ENCODE measurements around the gene RASGRF2. TPM values are rescaled to one million over a fixed set of nuclear protein-coding genes. Genes with fewer than 3 reads are reported as not detected.

Gene RASGRF2
- total RNA-seq, 4 donors from 2014 or later = 3.3 to 26.4 (median 12.3) TPM

- peak overlapping the region; percentile 23 to 73 for H3K27ac ChIP-seq
- no peaks in the 10 kb centered on the region for H3K27me3 ChIP-seq
- peak; percentile 46 to 47 for DNase-seq
- no peak for TF ChIP-seq CTCF (IDR thresholded peaks at IDR 0.05)
- no peak for TF ChIP-seq POLR2A (IDR thresholded peaks at IDR 0.05)
- no peaks in the 10 kb centered on the region for H3K9me3 ChIP-seq
- H3K36me3 ChIP-seq = no peaks in the 10 kb centered on the region
- peaks cover 11 to 12% of the 10 kb centered on the region in 2 donors for H3K4me1 ChIP-seq
- no peak overlapping the region for H3K4me3 ChIP-seq
- intact Hi-C loops (cut with DNase I; ENCODE audit: low total_unique reads) = no loop called here
These were observed 275.3 kb downstream of the RASGRF2 start for GRCh38 chr5:81235287-81236072.

GRCh38 chr5:81238460-81238859 is 278.3 kb downstream of the RASGRF2 start:
- no peaks in the 10 kb centered on the region for H3K9me3 ChIP-seq
- DNase-seq = no peak
- peaks cover 6 to 11% of the 10 kb centered on the region in 2 donors for H3K4me1 ChIP-seq
- no peaks in the 10 kb centered on the region for H3K36me3 ChIP-seq
- TF ChIP-seq POLR2A (IDR thresholded peaks at IDR 0.05) = no peak
- intact Hi-C loops (cut with DNase I; ENCODE audit: low total_unique reads) = no loop called here
- no peak overlapping the region for H3K4me3 ChIP-seq
- no peaks in the 10 kb centered on the region for H3K27me3 ChIP-seq
- no peak overlapping the region for H3K27ac ChIP-seq

- Histone ChIP-seq H3K9me3 (no peaks in the 10 kb centered on the region), H3K4me1 (peaks cover 3 to 5% of the 10 kb centered on the region in 2 donors), H3K4me3 (no peak overlapping the region), H3K27me3 (no peaks in the 10 kb centered on the region), H3K36me3 (no peaks in the 10 kb centered on the region), H3K27ac (no peak overlapping the region)
- intact Hi-C loops (cut with DNase I; ENCODE audit: low total_unique reads) = no loop called here
- no peak for DNase-seq
- TF ChIP-seq CTCF (IDR thresholded peaks at IDR 0.05) (no peak), POLR2A (IDR thresholded peaks at IDR 0.05) (no peak)
These were observed 279.4 kb downstream of the RASGRF2 start for GRCh38 chr5:81239613-81240012.

GRCh38 chr5:81241001-81241400 is 280.8 kb downstream of the RASGRF2 start:
- no peak for DNase-seq
- no peaks in the 10 kb centered on the region for H3K27me3 ChIP-seq
- H3K9me3 ChIP-seq = no peaks in the 10 kb centered on the region
- TF ChIP-seq CTCF (IDR thresholded peaks at IDR 0.05) = no peak
- TF ChIP-seq POLR2A (IDR thresholded peaks at IDR 0.05) = no peak
- H3K36me3 ChIP-seq = no peaks in the 10 kb centered on the region
- no peaks in the 10 kb centered on the region for H3K4me1 ChIP-seq
- H3K4me3 ChIP-seq = no peak overlapping the region
- intact Hi-C loops (cut with DNase I; ENCODE audit: low total_unique reads) = no loop called here
- H3K27ac ChIP-seq = no peak overlapping the region

GRCh38 chr5:81241961-81242648 is 281.9 kb downstream of the RASGRF2 start:
- Histone ChIP-seq H3K4me3 (no peak overlapping the region), H3K9me3 (no peaks in the 10 kb centered on the region), H3K4me1 (no peaks in the 10 kb centered on the region), H3K36me3 (no peaks in the 10 kb centered on the region), H3K27me3 (no peaks in the 10 kb centered on the region), H3K27ac (no peak overlapping the region)
- no peak for TF ChIP-seq CTCF (IDR thresholded peaks at IDR 0.05)
- no peak for TF ChIP-seq POLR2A (IDR thresholded peaks at IDR 0.05)
- intact Hi-C loops (cut with DNase I; ENCODE audit: low total_unique reads) = no loop called here
- no peak for DNase-seq

All from uterus (tissue), 4 donors.